ENCODE data around the gene PFKP.

GRCh38 chr10:3082290-3082689 lies 14.9 kb downstream of the PFKP start:
- TF ChIP-seq POLR2A (IDR thresholded peaks at IDR 0.05) (no peak), CTCF (IDR thresholded peaks at IDR 0.05) (no peak)
